Stimulated activated CD4-positive, alpha-beta T cell treated with anti-CD3 and anti-CD28 coated beads, Interleukin-15, amount 100 ng/mL, for 1 hour (primary cell): ENCODE data around the gene TECTA.
"Not testable (repeated sequence)": the region's sequence is repeated elsewhere in the genome, so short reads cannot be mapped to it uniquely, and the experiment has no call there.

Experiments used
- DNase-seq, 2 donors: peaks; one replicate each; pipeline ENCODE4 v3.0.0-alpha.2; 2020; ENCODE audit warnings: low read depth in 1 of 2, low spot score in 1 of 2

The TECTA gene

DNA sequence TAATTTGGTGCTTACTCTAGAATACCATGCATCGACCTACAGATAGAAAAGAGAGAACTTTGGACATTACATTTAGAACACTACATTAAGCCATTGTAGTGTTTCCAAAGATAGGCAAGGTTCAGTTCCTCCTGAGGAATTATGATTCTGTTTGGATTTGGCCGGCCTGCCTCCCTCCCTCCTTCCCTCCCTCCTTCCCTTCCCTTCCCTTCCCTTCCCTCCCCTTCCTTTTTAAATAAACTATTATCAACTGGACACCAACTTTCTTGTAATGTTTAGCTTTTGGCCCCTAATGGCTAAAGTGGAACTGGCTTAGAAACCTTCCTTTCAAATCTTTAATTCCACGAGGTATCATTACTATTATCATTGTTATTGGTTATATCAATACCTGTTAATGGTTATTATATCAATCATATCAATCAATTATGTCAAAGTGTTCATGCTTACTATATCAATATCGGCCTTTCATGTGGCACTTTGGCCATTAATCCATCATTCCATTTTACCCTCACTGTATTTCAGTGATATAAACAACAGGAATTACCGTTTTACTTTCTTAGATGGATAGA, 60.4 kb downstream of the TECTA start:
- no peak for DNase-seq

GRCh38 chr11:121163658-121164308, 62.7 kb downstream of the TECTA start:
- DNase-seq: no peak

GRCh38 chr11:121177629-121178028, 76.6 kb downstream of the TECTA start:
- DNase-seq: not testable (repeated sequence)

GRCh38 chr11:121179306-121179705, 78.3 kb downstream of the TECTA start:
- DNase-seq: no peak

DNA sequence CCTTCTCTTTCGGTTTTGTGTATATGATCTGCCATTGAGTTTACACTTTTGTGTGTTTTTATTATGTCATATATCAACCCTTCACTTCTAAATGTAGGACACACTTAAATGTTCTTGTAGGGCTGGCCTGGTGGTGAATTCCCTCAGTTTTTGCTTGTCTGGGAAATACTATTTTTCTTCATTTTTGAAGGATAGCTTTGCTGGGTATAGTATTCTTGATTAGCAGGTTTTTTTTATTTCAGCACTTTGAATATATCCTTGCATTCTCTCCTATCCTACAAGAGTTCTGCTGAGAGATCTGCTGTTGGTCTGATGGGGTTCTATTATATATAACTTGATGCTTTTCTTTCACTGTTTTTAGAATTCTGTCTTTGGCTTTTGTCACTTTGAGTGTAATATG, 79.1 kb downstream of the TECTA start:
- DNase-seq: no peak

DNA sequence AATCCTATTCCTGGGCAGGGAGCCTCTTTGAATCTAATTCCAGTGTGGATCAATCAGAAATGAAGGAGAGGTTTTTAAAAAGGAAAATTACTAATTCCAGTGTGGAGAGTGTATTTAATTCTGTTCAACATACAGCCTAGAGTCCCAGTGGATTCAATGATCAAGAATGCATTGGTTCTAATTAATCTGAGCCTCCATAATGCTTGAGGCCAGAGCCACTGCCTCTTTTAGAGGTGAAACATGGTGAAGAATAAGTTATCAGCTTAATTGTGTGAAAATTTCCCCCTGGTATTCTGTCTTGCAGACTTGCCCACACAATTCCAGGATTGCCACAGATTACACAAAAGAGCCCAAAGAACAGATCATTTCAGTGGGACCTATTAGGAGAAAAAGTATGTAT, 87.7 kb downstream of the TECTA start:
- no peak for DNase-seq

DNA sequence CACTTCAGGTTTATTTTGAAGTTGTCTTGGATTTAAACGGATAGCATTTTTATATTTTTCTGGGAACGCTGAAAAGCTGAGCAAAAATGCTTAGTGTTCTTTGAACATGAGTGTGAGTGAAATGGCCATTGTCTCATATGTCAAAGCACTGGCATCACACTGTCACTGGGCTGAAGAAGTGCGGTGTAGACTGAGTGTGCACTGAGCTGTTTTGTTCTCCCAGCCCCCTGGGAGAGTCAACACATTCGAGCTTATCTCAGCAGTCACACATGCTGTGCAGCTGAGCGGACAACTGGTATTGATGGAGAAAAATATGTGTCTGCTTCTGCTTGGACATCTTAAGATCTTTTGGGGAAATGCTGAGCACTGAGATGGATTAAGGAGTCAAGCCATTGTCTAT, 90.8 kb downstream of the TECTA start:
- no peak for DNase-seq

GRCh38 chr11:121194731-121195596, 93.9 kb downstream of the TECTA start:
- no peak for DNase-seq

DNA sequence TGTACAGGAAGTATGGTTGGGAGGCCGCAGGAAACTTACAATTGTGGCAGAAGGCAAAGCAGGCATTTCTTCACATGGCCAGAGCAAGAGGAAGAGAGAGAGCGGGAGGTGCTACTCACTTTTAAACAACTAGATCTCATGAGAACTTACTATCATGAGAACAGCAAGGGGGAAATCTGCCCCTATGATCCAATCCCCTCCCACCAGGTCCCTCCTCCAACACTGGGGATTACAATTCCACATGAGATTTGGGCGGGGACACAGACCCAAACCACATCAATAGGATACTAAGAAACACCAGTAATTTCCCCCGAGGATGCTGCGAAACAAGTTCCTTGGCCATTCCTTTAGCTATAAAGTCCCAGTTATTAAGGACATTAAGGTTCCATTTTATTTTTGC, 97.4 kb downstream of the TECTA start:
- no peak for DNase-seq

DNA sequence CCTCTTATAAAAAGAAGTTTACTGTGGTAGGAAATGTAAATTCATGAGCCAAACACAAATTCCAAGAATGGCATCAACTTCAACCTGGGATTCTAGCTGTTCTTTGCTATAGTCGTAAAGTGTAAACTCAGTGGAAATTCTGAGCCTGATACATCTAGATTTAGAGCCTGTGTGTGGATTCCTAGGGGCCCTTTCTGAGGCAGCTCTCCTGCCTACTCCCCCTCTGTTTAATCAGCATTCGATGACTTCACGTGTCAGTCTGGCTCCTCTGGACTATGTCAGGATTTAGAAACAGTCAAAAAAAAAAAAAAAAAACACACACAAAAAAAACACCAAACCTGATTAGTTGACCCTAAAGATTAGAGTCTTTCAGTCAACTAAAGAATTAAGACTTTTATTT, 98.5 kb downstream of the TECTA start:
- no peak for DNase-seq

- DNase-seq: no peak
Observed at GRCh38 chr11:121206810-121207209, 105.8 kb downstream of the TECTA start.

- no peak for DNase-seq
Observed at GRCh38 chr11:121207485-121208115, 106.6 kb downstream of the TECTA start.

- DNase-seq: no peak
Observed at GRCh38 chr11:121210445-121211080, 109.5 kb downstream of the TECTA start.

DNA sequence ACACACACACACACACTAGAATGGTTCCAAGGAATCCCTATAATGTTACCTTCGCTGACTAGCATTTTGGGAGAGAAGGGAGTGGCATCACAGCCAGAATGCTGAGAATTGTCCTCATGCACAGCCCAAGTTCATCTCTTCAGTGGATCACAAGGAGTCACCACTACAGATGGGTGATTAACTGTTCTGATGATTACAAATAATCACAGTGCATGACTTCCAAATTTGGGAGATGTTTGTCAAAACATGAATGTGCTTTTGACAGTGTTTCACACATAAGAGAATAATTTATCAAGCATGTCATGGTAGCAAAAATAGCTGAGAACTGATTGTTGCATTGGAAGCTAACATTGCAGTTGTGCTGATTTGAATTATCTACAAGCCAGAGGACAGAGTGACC, 110.6 kb downstream of the TECTA start:
- DNase-seq: no peak

DNA sequence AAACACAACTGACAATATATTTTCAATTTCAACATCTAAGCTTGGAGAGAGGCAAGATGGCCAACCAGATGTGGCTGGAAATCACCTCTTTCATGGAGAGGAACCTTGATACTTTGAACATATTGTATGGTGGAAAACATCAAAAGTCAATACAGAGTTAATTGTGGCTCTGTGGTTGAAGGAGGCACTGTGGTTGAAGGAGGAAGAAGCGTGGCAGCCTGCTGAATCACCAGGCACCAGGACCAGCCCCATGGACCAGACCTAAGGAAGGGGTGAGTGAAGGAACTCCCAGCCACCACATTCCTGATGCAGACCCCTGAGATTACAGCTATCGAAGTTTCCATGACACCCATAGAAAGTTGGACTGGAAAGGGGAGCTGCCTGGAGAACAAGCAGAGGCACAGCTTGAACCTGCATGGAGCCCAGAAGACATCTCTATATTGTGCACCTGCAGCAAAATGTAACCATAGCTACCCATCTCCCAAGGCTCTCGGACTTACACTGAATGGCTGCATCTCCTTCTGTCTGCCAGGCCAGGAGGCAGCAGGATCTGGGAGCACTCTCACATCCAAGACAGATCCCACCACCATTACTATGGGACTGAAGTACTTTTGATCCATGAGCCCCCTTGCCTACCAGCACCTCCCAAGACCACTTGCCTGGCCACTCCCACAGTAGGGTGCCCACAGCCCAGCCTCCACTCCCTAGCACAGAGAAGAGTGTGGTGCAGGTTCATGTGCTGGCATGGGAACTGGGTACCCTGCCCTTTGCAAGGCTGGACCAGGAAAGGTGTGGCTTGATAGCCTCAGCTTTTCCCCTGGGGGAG, 111.7 kb downstream of the TECTA start:
- no peak for DNase-seq

- DNase-seq: no peak
Observed at GRCh38 chr11:121213362-121213893, 112.4 kb downstream of the TECTA start.

- no peak for DNase-seq
Observed at GRCh38 chr11:121214861-121215260, 113.8 kb downstream of the TECTA start.

GRCh38 chr11:121221496-121222200, 120.6 kb downstream of the TECTA start:
- DNase-seq: no peak

- DNase-seq: no peak
Observed at GRCh38 chr11:121223161-121223560, 122.1 kb downstream of the TECTA start.

DNA sequence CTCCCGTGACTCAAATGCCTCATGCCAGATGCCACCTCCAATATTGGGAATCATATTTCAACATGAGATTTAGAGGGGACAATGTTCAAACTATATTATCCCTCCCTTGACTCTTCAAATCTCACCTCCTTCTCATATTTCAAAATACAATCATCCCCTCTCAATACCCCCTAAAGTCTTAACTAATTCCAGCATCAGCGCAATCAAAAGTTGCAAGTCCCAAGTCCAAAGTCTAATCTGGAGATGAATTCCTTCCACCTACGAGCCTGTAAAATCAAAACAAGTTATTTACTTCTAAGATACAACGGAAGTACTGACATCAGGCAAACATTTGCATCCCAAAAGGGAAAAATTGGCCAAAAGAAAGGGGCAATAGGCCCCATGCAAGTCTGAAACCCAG, 124.3 kb downstream of the TECTA start:
- DNase-seq: no peak
